H1 (cell line): ENCODE measurements around the gene OLFM2. TPM values are rescaled to one million over a fixed set of nuclear protein-coding genes. Genes with fewer than 3 reads are reported as not detected.

Experiments used
- CTCF ChIA-PET: fragments of 300-600 bp; sonication (Branson Sonifier 250); formaldehyde crosslinking; loops from one replicate; lab custom pipeline; 2021; ENCODE audit not compliant: partially characterized antibody; lab: Charles Lee
- POLR2A ChIA-PET: fragments of 300-600 bp; sonication (Branson Sonifier 250); formaldehyde crosslinking; loops from one replicate; lab custom pipeline; 2021; ENCODE audit warnings: inconsistent platforms; ENCODE audit not compliant: partially characterized antibody; lab: Charles Lee
- DNase-seq, 2 experiments: peaks; one replicate each; pipeline versions ENCODE4 v3.0.0 to v3.0.0-alpha.2; 2010 to 2022; ENCODE audit warnings: low spot score in 2 of 2, low read depth in 1 of 2, mixed read lengths in 1 of 2
- FAIRE-seq: peaks from 2 replicates; lab custom pipeline; 2011; peaks lifted over from hg19 to GRCh38; lab: Jason Lieb, UNC
- H2AFZ ChIP-seq: 2 replicates; pipeline ENCODE4 v1.8.1; 2012; ENCODE audit warnings: low read length, inconsistent platforms
- H2AK5ac ChIP-seq: 2 replicates; pipeline ENCODE4 v1.6.1; 2013; ENCODE audit warnings: low read depth, low read length
- H2BK120ac ChIP-seq: replicated peaks from 2 replicates; pipeline ENCODE3; 2013; ENCODE audit warnings: low read depth, low read length, inconsistent platforms
- H2BK12ac ChIP-seq: 2 replicates; pipeline ENCODE4 v1.6.1; 2013; ENCODE audit warnings: low read depth, low read length
- H2BK15ac ChIP-seq: 2 replicates; pipeline ENCODE4 v1.6.1; 2013; ENCODE audit warnings: low read length
- H2BK20ac ChIP-seq: 2 replicates; pipeline ENCODE4 v1.6.1; 2013; ENCODE audit warnings: low read length
- H2BK5ac ChIP-seq: 2 replicates; pipeline ENCODE4 v1.6.1; 2013; ENCODE audit warnings: low read depth, low read length
- H3K14ac ChIP-seq: 2 replicates; pipeline ENCODE4 v1.6.1; 2013; ENCODE audit warnings: inconsistent platforms; ENCODE audit not compliant: insufficient read length
- H3K18ac ChIP-seq: 2 replicates; pipeline ENCODE4 v1.6.1; 2013; ENCODE audit warnings: low read length; ENCODE audit errors: extremely low read depth
- H3K23ac ChIP-seq: 2 replicates; pipeline ENCODE4 v1.6.1; 2013; ENCODE audit warnings: inconsistent platforms; ENCODE audit not compliant: insufficient read length
- H3K23me2 ChIP-seq: 2 replicates; pipeline ENCODE4 v1.6.1; 2013; ENCODE audit warnings: low read depth, low read length
- H3K27ac ChIP-seq: 2 replicates; pipeline ENCODE4 v1.6.1; 2011; ENCODE audit warnings: low read depth, low read length, inconsistent platforms
- H3K27me3 ChIP-seq, 4 experiments: replicated peaks in 1 of 4; 1 replicate in 1 of 4; 2 replicates in 3 of 4; pipeline versions ENCODE4 v1.6.1 to v1.8.1; 2011 to 2013; ENCODE audit warnings: low read length in 3 of 4, mild to moderate bottlenecking in 3 of 4, inconsistent platforms in 2 of 4, mixed read lengths in 2 of 4, moderate library complexity in 1 of 4; ENCODE audit not compliant: control insufficient read depth in 3 of 4, insufficient read depth in 3 of 4; ENCODE audit errors: extremely low read depth in 1 of 4
- H3K36me3 ChIP-seq, 4 experiments: 2 replicates each; pipeline versions ENCODE4 v1.6.1 to v1.8.1; 2011 to 2013; ENCODE audit warnings: mild to moderate bottlenecking in 4 of 4, low read length in 3 of 4, moderate library complexity in 2 of 4, control low read depth in 1 of 4, inconsistent platforms in 1 of 4; ENCODE audit not compliant: insufficient read depth in 4 of 4, control insufficient read depth in 2 of 4
- H3K4ac ChIP-seq: replicated peaks from 2 replicates; pipeline ENCODE3; 2013; ENCODE audit warnings: low read length, low read depth, mixed read lengths, inconsistent platforms; ENCODE audit not compliant: insufficient read length
- H3K4me1 ChIP-seq, 4 experiments: replicated peaks in 1 of 4; 1 replicate in 1 of 4; 2 replicates in 3 of 4; pipeline versions ENCODE4 v1.6.1 to v1.8.1; 2011 to 2013; ENCODE audit warnings: low read length in 3 of 4, inconsistent platforms in 2 of 4, mixed read lengths in 1 of 4; ENCODE audit not compliant: insufficient read depth in 4 of 4, control insufficient read depth in 3 of 4
- H3K4me2 ChIP-seq, 2 experiments: 2 replicates each; pipeline versions ENCODE4 v1.6.1 to v1.8.1; 2011 to 2013; ENCODE audit warnings: low read depth in 2 of 2, low read length in 2 of 2, control low read depth in 1 of 2, inconsistent platforms in 1 of 2, mild to moderate bottlenecking in 1 of 2; ENCODE audit not compliant: insufficient read depth in 1 of 2
- H3K4me3 ChIP-seq, 4 experiments: fragments of 200-600, 300-600 bp in 1 of 4; sonication (generic), shearing (Covaris generic), sonication (Bioruptor Twin) in 1 of 4; 2 replicates each; pipeline versions ENCODE4 v1.5.1 to v1.8.1; 2011 to 2016; ENCODE audit warnings: low read length in 4 of 4, low read depth in 3 of 4, control low read depth in 2 of 4, inconsistent platforms in 2 of 4, mild to moderate bottlenecking in 2 of 4, mixed read lengths in 1 of 4, moderate library complexity in 1 of 4; ENCODE audit not compliant: insufficient read depth in 2 of 4; ENCODE audit errors: extremely low read depth in 1 of 4
- H3K56ac ChIP-seq: replicated peaks from 2 replicates; pipeline ENCODE3; 2013; ENCODE audit warnings: low read depth, mild to moderate bottlenecking, mixed read lengths, low read length, inconsistent platforms; ENCODE audit not compliant: insufficient read length
- H3K79me1 ChIP-seq: 2 replicates; pipeline ENCODE4 v1.6.1; 2013; ENCODE audit warnings: low read depth, low read length, control low read depth
- H3K79me2 ChIP-seq, 2 experiments: 2 replicates each; pipeline versions ENCODE4 v1.6.1 to v1.8.1; 2012 to 2013; ENCODE audit warnings: low read length in 2 of 2, mild to moderate bottlenecking in 2 of 2, inconsistent platforms in 1 of 2; ENCODE audit not compliant: insufficient read depth in 2 of 2, control insufficient read depth in 1 of 2
- H3K9ac ChIP-seq, 4 experiments: replicated peaks in 1 of 4; 1 replicate in 1 of 4; 2 replicates in 3 of 4; pipeline versions ENCODE4 v1.6.1 to v1.8.1; 2011 to 2013; ENCODE audit warnings: low read depth in 3 of 4, low read length in 3 of 4, control low read depth in 2 of 4, mild to moderate bottlenecking in 2 of 4, moderate library complexity in 2 of 4, inconsistent platforms in 1 of 4; ENCODE audit errors: extremely low read depth in 1 of 4
- H3K9me3 ChIP-seq, 2 experiments: 2 replicates each; pipeline versions ENCODE4 v1.6.1 to v1.8.1; 2012 to 2013; ENCODE audit warnings: mild to moderate bottlenecking in 2 of 2, moderate library complexity in 2 of 2, control low read depth in 1 of 2, inconsistent platforms in 1 of 2, low read depth in 1 of 2, low read length in 1 of 2, mixed read lengths in 1 of 2; ENCODE audit not compliant: insufficient read depth in 2 of 2
- H4K20me1 ChIP-seq, 2 experiments: replicated peaks in 1 of 2; 2 replicates each; pipeline versions ENCODE3 to v1.8.1; 2011 to 2013; ENCODE audit warnings: inconsistent platforms in 2 of 2, low read length in 2 of 2, mild to moderate bottlenecking in 1 of 2; ENCODE audit not compliant: insufficient read depth in 2 of 2, control insufficient read depth in 1 of 2
- H4K5ac ChIP-seq: 2 replicates; pipeline ENCODE4 v1.6.1; 2013; ENCODE audit warnings: low read length, low read depth, mixed read lengths, inconsistent platforms; ENCODE audit not compliant: insufficient read length
- H4K8ac ChIP-seq: 2 replicates; pipeline ENCODE4 v1.8.0; 2013; ENCODE audit warnings: mild to moderate bottlenecking, moderate library complexity, low read length, inconsistent platforms; ENCODE audit not compliant: insufficient read depth; ENCODE audit errors: extremely low read depth
- H4K91ac ChIP-seq: replicated peaks from 2 replicates; pipeline ENCODE3; 2013; ENCODE audit warnings: low read length, mixed read lengths, inconsistent platforms; ENCODE audit not compliant: insufficient read length
- BCL11A ChIP-seq, 2 experiments: IDR thresholded peaks; one replicate each; pipeline ENCODE4 v1.6.1; 2011; ENCODE audit warnings: low read depth in 2 of 2, low read length in 2 of 2, mild to moderate bottlenecking in 2 of 2
- CBX8 ChIP-seq: fragments of 300-800, 300-1000 bp; sonication (generic); IDR thresholded peaks from 2 replicates; pipeline ENCODE4 v1.7.1; 2016; ENCODE audit warnings: low read depth, low read length, borderline replicate concordance
- CHD1 ChIP-seq: IDR thresholded peaks from 2 replicates; pipeline ENCODE4 v1.6.1; 2012; ENCODE audit warnings: low read depth, low read length, improper control_type of control experiment
- CTBP2 ChIP-seq: IDR thresholded peaks from 2 replicates; pipeline ENCODE4 v1.7.0; 2011; ENCODE audit warnings: borderline replicate concordance, mild to moderate bottlenecking, moderate library complexity, mixed read lengths, low read length; ENCODE audit not compliant: insufficient read depth, insufficient read length
- CTCF ChIP-seq, 3 experiments: IDR thresholded peaks; 1 replicate in 2 of 3; 2 replicates in 1 of 3; pipeline versions ENCODE4 v1.5.1 to v1.6.1; 2011; ENCODE audit warnings: low read length in 3 of 3, mild to moderate bottlenecking in 3 of 3, inconsistent platforms in 2 of 3, low read depth in 1 of 3, moderate library complexity in 1 of 3; ENCODE audit not compliant: insufficient read depth in 1 of 3; ENCODE audit errors: control extremely low read depth in 1 of 3
- HDAC2 ChIP-seq, 2 experiments: fragments of 300-600 bp in 1 of 2; sonication (generic) in 1 of 2; IDR thresholded peaks; 2 replicates each; pipeline ENCODE4 v1.6.1; 2011 to 2012; ENCODE audit warnings: low read depth in 2 of 2, low read length in 2 of 2, mild to moderate bottlenecking in 2 of 2, moderate library complexity in 2 of 2, borderline replicate concordance in 1 of 2, inconsistent platforms in 1 of 2
- POLR2AphosphoS5 ChIP-seq: IDR thresholded peaks from 2 replicates; pipeline ENCODE4 v1.6.1; 2011; ENCODE audit warnings: low read depth, low read length
- RAD21 ChIP-seq, 2 experiments: IDR thresholded peaks in 1 of 2; conservative IDR thresholded peaks in 1 of 2; 2 replicates each; pipeline ENCODE4 v1.6.1; 2011; ENCODE audit warnings: low read depth in 2 of 2, low read length in 2 of 2, improper control_type of control experiment in 1 of 2, inconsistent platforms in 1 of 2, mild to moderate bottlenecking in 1 of 2, moderate library complexity in 1 of 2
- SUZ12 ChIP-seq: fragments of 200-600 bp; sonication (generic); IDR thresholded peaks from 2 replicates; pipeline ENCODE4 v1.6.1; 2012; ENCODE audit warnings: mild to moderate bottlenecking, inconsistent platforms, low read length, moderate library complexity, mixed read lengths
- WGBS, 2 experiments: shearing (Covaris generic) in 1 of 2; methylation state at CpG; one replicate each; pipeline versions ENCODE4 v1.1.6 to v1.1.7; 2013 to 2015; ENCODE audit warnings: low lambda C conversion rate in 2 of 2, mixed read lengths in 2 of 2, inconsistent platforms in 1 of 2, low coverage in 1 of 2, missing lambda C conversion rate in 1 of 2; ENCODE audit not compliant: insufficient replicate concordance in 2 of 2, insufficient coverage in 1 of 2, insufficient read length in 1 of 2; ENCODE audit errors: extremely low coverage in 1 of 2, missing lambda C conversion rate in 1 of 2; 5-methylcytosine and 5-hydroxymethylcytosine counted together
- polyA plus RNA-seq, 7 experiments: library from polyadenylated mRNA; depleted of rRNA in 3 of 7; stranded (reverse) in 5 of 7; unstranded in 2 of 7; fragments of >200 nt in 5 of 7; fragments of 200-250 nt in 2 of 7; gene quantifications; 1 replicate in 5 of 7; 2 replicates in 1 of 7; 4 replicates in 1 of 7; pipeline versions ENCODE4 v1.2.1 to v1.2.3, GENCODE V29; 2011 to 2013; ENCODE audit warnings: missing spikeins in 2 of 7, mixed read lengths in 2 of 7
- total RNA-seq: library from RNA; stranded (reverse); fragmentation: NEBNext Ultra II Directional; extraction: Animal tissue kit (Norgen Biotek cat#: 25700); gene quantifications from 2 replicates; pipeline ENCODE4 v1.2.1, GENCODE V29; 2021

OLFM2 gene
- total and polyA plus RNA-seq, 2 of the 8 experiments (the other 6 are each of a cell fraction or from before 2014, with no cell fraction given): 68.2 to 151 TPM

- H3K4me2 ChIP-seq: no peak overlapping the region
- ChIA-PET POLR2A (interaction anchor here (0.9 kb wide), 1 partner anchor 14 kb away, joined by 3 read pairs; no protein-coding TSS in a partner anchor), CTCF (interaction anchor here (0.6 to 2.5 kb wide), 16 partner anchors 9 to 265 kb away, joined by 3 to 18 read pairs (median 4); no protein-coding TSS in a partner anchor)
- no peaks in the 10 kb centered on the region for H3K79me2 ChIP-seq
- H4K20me1 ChIP-seq: peaks cover 14 to 32% of the 10 kb centered on the region in 2 experiments
- H3K18ac ChIP-seq: no peak overlapping the region
- no peak overlapping the region; the same call in 1 of the 2 replicates for H4K8ac ChIP-seq
- no peak overlapping the region for H2AK5ac ChIP-seq
- H3K4me1 ChIP-seq: peaks cover 0 to 16% (median 9%) of the 10 kb centered on the region in 4 experiments; a peak in 6 of 7 replicates
- H2BK15ac ChIP-seq: no peak overlapping the region
- TF ChIP-seq POLR2AphosphoS5 (0 out of 2 replicates have a peak, but pooled peaks have one; percentile 21), BCL11A (IDR thresholded peaks at IDR 0.05; ENCODE audit: low read depth in 2 of 2, low read length in 2 of 2) (no peak), CBX8 (no peak), CTBP2 (no peak), RAD21 (IDR thresholded peaks at IDR 0.05 in 1 of 2, conservative IDR thresholded peaks at IDR 0.05 in 1 of 2; ENCODE audit: low read depth in 2 of 2, low read length in 2 of 2) (peak; percentile 84 to 87), SUZ12 (no peak), CHD1 (no peak), CTCF (IDR thresholded peaks at IDR 0.05; ENCODE audit: control extremely low read depth in 1 of 3, insufficient read depth in 1 of 3, low read depth in 1 of 3, low read length in 3 of 3) (peak; percentile 83 to 91 (median 90)), HDAC2 (IDR thresholded peaks at IDR 0.05; ENCODE audit: borderline replicate concordance in 1 of 2, low read depth in 2 of 2, low read length in 2 of 2) (no peak)
- H2BK20ac ChIP-seq: no peak overlapping the region
- H3K79me1 ChIP-seq: no peaks in the 10 kb centered on the region; the same call in 1 of the 2 replicates
- no peak overlapping the region for H2BK12ac ChIP-seq
- peaks cover 0 to 7% (median 3%) of the 10 kb centered on the region in 4 experiments; a peak in 4 of 8 replicates for H3K36me3 ChIP-seq
- no peaks in the 10 kb centered on the region for H3K27me3 ChIP-seq
- no peak overlapping the region for H3K4me3 ChIP-seq
- no peaks in the 10 kb centered on the region for H3K23me2 ChIP-seq
- 55% methylated on average over 4 of the region's 4 CpGs; no CpG with 5 or more reads in 1 of the 2 experiments for WGBS, 2 experiments
- H3K14ac ChIP-seq: no peak overlapping the region
- H4K5ac ChIP-seq: no peak overlapping the region
- no peak overlapping the region for H4K91ac ChIP-seq
- H3K9ac ChIP-seq: no peak overlapping the region
- no peak overlapping the region for H3K4ac ChIP-seq
- DNase-seq: peak in 1 of 2 experiments; percentile 83
- no peak overlapping the region for H3K23ac ChIP-seq
- no peak overlapping the region for H3K56ac ChIP-seq
- no peak overlapping the region for H2BK120ac ChIP-seq
- no peak overlapping the region for H2BK5ac ChIP-seq
- no peak overlapping the region for H3K27ac ChIP-seq
- no peaks in the 10 kb centered on the region for H3K9me3 ChIP-seq
- H2AFZ ChIP-seq: no peak overlapping the region
- FAIRE-seq: no peak
Measured at GRCh38 chr19:9848060-9848459, 88.3 kb downstream of the OLFM2 start.
